KMS-11 (cell line): Measurements from ENCODE around the gene MGRN1.

Experiments
- H2AFZ ChIP-seq: fragments of 200-600 bp; sonication (generic); 2 replicates; pipeline ENCODE4 v1.6.1; 2016; ENCODE audit warnings: antibody characterized with exemption, mixed run types, low read depth
- H3K27ac ChIP-seq: fragments of 200-600 bp; sonication (generic); 2 replicates; pipeline ENCODE4 v1.6.1; 2016; ENCODE audit warnings: mild to moderate bottlenecking, mixed run types
- H3K27me3 ChIP-seq: fragments of 200-600 bp; sonication (generic); 2 replicates; pipeline ENCODE4 v1.6.1; 2017; ENCODE audit warnings: mild to moderate bottlenecking, low read depth, mixed run types, moderate library complexity; ENCODE audit not compliant: insufficient read depth
- H3K36me3 ChIP-seq: fragments of 200-600 bp; sonication (generic); 2 replicates; pipeline ENCODE4 v1.6.1; 2017; ENCODE audit warnings: mild to moderate bottlenecking, mixed run types; ENCODE audit not compliant: insufficient read depth
- H3K4me1 ChIP-seq: fragments of 200-600 bp; sonication (generic); 2 replicates; pipeline ENCODE4 v1.6.1; 2016; ENCODE audit warnings: mild to moderate bottlenecking, low read depth, mixed run types; ENCODE audit not compliant: poor library complexity, severe bottlenecking
- H3K4me2 ChIP-seq: fragments of 200-600 bp; sonication (generic); 2 replicates; pipeline ENCODE4 v1.7.0; 2016; ENCODE audit warnings: mild to moderate bottlenecking, mixed run types
- H3K4me3 ChIP-seq: fragments of 200-600 bp; sonication (generic); IDR thresholded peaks from 2 replicates; pipeline ENCODE4 v1.6.1; 2017; ENCODE audit warnings: low read depth, low read length, mixed read lengths; ENCODE audit not compliant: insufficient read depth
- H3K79me2 ChIP-seq: fragments of 200-600 bp; sonication (generic); 2 replicates; pipeline ENCODE4 v1.6.1; 2016; ENCODE audit warnings: low read depth, mixed run types; ENCODE audit not compliant: insufficient read depth
- H3K9ac ChIP-seq: fragments of 200-600 bp; sonication (generic); 2 replicates; pipeline ENCODE4 v1.6.1; 2016; ENCODE audit warnings: mild to moderate bottlenecking, mixed run types
- H4K20me1 ChIP-seq: fragments of 200-600 bp; sonication (generic); 2 replicates; pipeline ENCODE4 v1.6.1; 2016; ENCODE audit warnings: mild to moderate bottlenecking, mixed run types; ENCODE audit not compliant: insufficient read depth
- TF ChIP-seq, protein P1 (sequence below): fragments of 200-600 bp; sonication (generic); conservative IDR thresholded peaks from 2 replicates; pipeline ENCODE4 v1.6.1; 2017; ENCODE audit warnings: low read depth, mild to moderate bottlenecking, antibody characterized with exemption, low read length, moderate library complexity, mixed read lengths

Gene MGRN1

DNA sequence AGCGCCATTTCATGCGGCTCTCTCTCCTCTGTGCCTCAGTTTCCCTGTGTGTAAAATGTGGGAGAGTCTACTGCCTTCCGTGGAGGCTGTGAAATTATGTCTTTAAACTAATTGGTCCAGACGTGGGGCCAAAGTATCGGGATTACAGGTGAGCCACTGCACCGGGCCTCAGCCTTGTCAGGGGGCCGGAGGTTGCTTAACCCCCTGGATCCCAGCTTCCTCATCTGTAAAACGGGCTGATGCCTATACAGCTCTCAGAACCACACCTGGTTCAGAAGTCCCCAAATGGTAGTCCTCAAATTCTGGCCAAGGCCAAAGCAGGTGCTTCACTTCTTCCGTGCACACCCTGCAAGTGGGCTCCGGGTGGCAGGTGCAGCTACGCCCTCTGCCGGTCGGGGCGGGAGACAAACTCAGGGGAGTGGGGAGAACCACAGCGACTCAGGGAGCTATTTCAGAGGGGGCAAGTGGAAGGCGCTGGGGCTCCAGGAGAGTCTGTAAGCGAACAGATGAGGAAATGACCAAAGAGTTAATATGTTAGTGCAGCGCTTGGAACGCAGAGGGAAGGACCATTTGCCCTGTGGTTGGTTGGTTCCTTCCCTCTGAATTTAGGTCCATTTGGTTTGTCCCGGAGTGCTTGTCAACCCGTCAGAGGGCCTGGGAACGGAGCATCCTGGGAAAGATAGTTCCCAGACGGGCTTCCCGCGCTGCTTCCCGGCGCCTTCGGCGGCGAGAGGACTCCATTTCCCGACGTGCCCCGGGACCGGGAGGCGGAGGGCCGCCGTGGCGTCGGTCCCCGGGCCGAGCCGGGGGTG is at the start of gene MGRN1:
MGRN1 (plus strand) TSS at position 812 of the 812 bp plus-strand sequence. CDS start 135 bp downstream, outside the sequence.
- H3K27me3 ChIP-seq: no peaks in the 10 kb centered on the region
- peak within 1 kb of the TSS; percentile 74 for H3K9ac ChIP-seq
- H3K79me2 ChIP-seq: peaks cover 35% of the 10 kb centered on the region; the same call in 1 of the 2 replicates
- TF ChIP-seq, protein P1, sequence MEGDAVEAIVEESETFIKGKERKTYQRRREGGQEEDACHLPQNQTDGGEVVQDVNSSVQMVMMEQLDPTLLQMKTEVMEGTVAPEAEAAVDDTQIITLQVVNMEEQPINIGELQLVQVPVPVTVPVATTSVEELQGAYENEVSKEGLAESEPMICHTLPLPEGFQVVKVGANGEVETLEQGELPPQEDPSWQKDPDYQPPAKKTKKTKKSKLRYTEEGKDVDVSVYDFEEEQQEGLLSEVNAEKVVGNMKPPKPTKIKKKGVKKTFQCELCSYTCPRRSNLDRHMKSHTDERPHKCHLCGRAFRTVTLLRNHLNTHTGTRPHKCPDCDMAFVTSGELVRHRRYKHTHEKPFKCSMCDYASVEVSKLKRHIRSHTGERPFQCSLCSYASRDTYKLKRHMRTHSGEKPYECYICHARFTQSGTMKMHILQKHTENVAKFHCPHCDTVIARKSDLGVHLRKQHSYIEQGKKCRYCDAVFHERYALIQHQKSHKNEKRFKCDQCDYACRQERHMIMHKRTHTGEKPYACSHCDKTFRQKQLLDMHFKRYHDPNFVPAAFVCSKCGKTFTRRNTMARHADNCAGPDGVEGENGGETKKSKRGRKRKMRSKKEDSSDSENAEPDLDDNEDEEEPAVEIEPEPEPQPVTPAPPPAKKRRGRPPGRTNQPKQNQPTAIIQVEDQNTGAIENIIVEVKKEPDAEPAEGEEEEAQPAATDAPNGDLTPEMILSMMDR: peak; percentile 99
- H3K4me2 ChIP-seq: peak within 1 kb of the TSS; percentile 100
- H3K27ac ChIP-seq: peak within 1 kb of the TSS; percentile 71
- no peaks in the 10 kb centered on the region for H3K36me3 ChIP-seq
- peaks cover 17% of the 10 kb centered on the region for H3K4me1 ChIP-seq
- peaks cover 7% of the 10 kb centered on the region; the same call in 1 of the 2 replicates for H4K20me1 ChIP-seq
- H3K4me3 ChIP-seq: no peak within 1 kb of the TSS
- peak within 1 kb of the TSS; percentile 91 for H2AFZ ChIP-seq

DNA sequence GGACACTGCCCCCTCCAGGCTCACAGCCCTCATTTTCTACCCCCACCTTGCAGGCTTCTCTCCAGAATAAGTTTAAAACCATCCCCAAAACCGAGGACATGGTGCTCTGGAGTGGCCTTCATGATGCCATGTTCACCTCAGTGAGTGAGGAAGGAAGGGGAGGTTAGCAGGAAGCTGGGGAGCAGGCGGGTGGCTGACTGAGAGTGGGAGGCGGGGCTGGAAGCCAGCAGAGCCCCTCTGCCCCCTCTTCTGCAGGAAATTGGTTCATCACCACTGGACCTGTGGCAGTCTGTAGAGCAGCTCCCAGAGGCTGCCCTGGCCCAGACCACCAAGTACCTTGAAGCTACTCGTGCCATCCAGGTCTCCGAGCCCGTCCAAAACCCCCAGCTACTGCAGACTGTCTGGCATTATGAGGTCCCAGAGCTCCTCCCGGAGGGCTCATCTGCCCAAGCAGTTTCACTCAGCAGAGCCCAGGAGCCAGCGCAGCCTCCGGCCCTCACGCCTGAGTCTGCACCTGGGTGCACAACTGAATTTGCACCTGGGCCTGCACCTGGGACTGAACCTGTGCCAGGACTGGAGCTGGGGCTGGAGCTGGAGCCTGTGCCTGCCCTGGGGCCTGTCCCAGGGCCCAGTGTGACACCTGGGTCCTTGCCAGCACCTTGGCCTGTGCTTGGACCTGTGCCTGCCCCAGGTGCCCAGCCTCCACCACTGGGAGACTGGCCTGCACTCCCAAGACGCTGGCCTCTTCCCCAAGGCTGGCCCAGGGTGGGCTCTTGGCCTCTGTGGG is 49.5 kb upstream of the MGRN1 start:
- Histone ChIP-seq H3K4me3 (no peak overlapping the region), H3K4me2 (no peak overlapping the region), H3K27me3 (no peaks in the 10 kb centered on the region), H3K27ac (no peak overlapping the region), H3K4me1 (no peaks in the 10 kb centered on the region), H3K79me2 (no peaks in the 10 kb centered on the region), H2AFZ (no peak overlapping the region), H3K36me3 (no peaks in the 10 kb centered on the region), H3K9ac (no peak overlapping the region), H4K20me1 (no peaks in the 10 kb centered on the region)
- TF ChIP-seq, protein P1: 0 out of 2 replicates have a peak, but pooled peaks have one; percentile 21

DNA sequence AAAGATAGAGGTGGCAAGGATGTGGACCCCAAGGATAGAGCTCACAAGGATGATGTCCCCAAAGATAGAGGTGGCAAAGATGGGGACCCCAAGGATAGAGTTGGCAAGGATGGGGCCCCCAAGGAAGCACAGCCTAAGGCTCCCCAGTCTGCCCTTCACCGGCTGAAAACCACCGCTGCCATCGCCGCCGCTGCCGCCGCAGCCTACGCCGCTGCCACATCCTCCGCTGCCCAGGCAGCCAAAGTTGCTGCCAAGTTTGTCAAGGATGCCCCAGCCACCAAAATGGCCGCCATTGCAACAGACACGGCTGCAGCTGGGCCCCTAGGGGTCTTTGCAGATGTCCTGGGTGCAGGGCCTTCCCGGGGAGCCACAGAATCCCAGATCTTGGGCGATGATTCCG is 48.6 kb upstream of the MGRN1 start:
- Histone ChIP-seq H3K36me3 (no peaks in the 10 kb centered on the region), H3K4me2 (no peak overlapping the region), H3K27me3 (no peaks in the 10 kb centered on the region), H3K27ac (no peak overlapping the region), H2AFZ (no peak overlapping the region), H4K20me1 (no peaks in the 10 kb centered on the region), H3K9ac (no peak overlapping the region), H3K79me2 (no peaks in the 10 kb centered on the region), H3K4me3 (no peak overlapping the region), H3K4me1 (no peaks in the 10 kb centered on the region)
- TF ChIP-seq, protein P1: no peak

DNA sequence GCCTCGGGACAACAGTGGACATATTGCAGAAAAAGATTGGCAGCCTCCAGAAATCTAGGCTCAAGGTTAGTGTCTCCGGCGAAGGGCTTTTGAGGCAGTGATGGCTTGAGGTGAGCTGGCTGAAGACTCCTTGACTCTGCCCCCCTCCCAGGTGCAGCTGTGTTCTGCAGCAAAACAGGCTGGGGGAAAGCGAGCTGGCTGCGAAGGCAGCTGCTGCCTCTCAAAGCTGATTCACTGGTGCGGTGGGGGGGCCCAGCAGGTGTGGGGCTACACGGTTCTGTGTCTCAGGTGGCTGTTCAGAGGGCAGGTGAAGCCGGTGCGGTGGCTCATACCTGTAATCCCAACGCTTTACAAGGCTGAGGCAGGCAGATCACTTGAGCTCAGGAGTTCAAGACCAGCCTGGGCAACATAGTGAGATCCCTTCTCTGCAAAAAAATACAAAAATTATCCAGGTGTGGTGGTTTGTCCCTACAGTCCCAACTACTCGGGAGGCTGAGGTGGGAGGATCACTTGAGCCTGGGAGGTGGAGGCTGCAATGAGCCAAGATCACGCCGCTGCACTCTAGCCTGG is 45.6 kb upstream of the MGRN1 start:
- Histone ChIP-seq H4K20me1 (no peaks in the 10 kb centered on the region), H3K27ac (no peak overlapping the region)

More for the DNA sequence above, 45.6 kb upstream of the MGRN1 start:
- Histone ChIP-seq H3K4me1 (no peaks in the 10 kb centered on the region), H3K4me3 (no peak overlapping the region), H3K27me3 (no peaks in the 10 kb centered on the region), H3K9ac (no peak overlapping the region), H3K36me3 (no peaks in the 10 kb centered on the region), H2AFZ (no peak overlapping the region), H3K4me2 (no peak overlapping the region), H3K79me2 (no peaks in the 10 kb centered on the region)
- TF ChIP-seq, protein P1: no peak
